ENCODE measurements around the gene DNAJC16.

DNA sequence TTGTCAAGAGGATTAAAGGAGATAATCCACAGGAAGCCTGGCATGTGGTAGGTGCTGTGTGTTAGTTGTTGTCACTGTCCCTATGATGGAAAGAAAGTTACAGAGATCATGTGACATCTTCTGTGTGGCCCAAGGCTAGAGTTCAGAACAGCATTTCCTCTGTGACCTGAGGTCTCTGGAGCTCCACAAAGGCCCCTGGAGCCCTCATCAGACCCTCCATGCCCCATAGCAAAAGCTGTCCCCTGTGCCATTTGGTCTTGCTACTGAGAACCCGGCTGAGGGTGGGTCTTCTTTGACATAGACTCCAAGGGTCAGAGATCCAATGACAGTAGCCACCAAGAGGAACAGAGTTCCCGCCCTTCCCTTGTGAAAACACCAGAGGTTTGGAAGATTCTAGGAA is 42.7 kb upstream of the DNAJC16 start:
- TF ChIP-seq, protein P1, sequence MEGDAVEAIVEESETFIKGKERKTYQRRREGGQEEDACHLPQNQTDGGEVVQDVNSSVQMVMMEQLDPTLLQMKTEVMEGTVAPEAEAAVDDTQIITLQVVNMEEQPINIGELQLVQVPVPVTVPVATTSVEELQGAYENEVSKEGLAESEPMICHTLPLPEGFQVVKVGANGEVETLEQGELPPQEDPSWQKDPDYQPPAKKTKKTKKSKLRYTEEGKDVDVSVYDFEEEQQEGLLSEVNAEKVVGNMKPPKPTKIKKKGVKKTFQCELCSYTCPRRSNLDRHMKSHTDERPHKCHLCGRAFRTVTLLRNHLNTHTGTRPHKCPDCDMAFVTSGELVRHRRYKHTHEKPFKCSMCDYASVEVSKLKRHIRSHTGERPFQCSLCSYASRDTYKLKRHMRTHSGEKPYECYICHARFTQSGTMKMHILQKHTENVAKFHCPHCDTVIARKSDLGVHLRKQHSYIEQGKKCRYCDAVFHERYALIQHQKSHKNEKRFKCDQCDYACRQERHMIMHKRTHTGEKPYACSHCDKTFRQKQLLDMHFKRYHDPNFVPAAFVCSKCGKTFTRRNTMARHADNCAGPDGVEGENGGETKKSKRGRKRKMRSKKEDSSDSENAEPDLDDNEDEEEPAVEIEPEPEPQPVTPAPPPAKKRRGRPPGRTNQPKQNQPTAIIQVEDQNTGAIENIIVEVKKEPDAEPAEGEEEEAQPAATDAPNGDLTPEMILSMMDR (conservative IDR thresholded peaks at IDR 0.05; ENCODE audit: low read length), result no peak
- TF ChIP-seq EZH2phosphoT487 (IDR thresholded peaks at IDR 0.05; ENCODE audit: borderline replicate concordance, low read depth, low read length), result no peak

Measured in OCI-LY7 (cell line).